ENCODE results near the gene ZC3HAV1.
A peak's percentile ranks its signal among the peaks of the same experiment; 100 is the strongest.
"Not testable (repeated sequence)": the region's sequence is repeated elsewhere in the genome, so short reads cannot be mapped to it uniquely, and the experiment has no call there.

ZC3HAV1 gene

GRCh38 chr7:139104091-139104450 lies 5.4 kb downstream of the ZC3HAV1 start:
- peaks cover 3% of the 10 kb centered on the region for H3K9me3 Mint-ChIP-seq

GRCh38 chr7:139103057-139103815 lies 6.3 kb downstream of the ZC3HAV1 start:
- H3K36me3 Mint-ChIP-seq (ENCODE audit: low read depth): peaks cover 8% of the 10 kb centered on the region
- TF ChIP-seq CTCF (IDR thresholded peaks at IDR 0.05; ENCODE audit: unreplicated experiment in 3 of 3): no peak
- no peak overlapping the region for H3K4me3 Mint-ChIP-seq
- H3K27me3 Mint-ChIP-seq (ENCODE audit: low read depth): peaks cover 18% of the 10 kb centered on the region
- peaks cover 11% of the 10 kb centered on the region for H3K4me1 Mint-ChIP-seq
- H3K9me3 Mint-ChIP-seq: peaks cover 3% of the 10 kb centered on the region
- H3K27ac Mint-ChIP-seq: no peak overlapping the region

More at GRCh38 chr7:139104091-139104450, 5.4 kb downstream of the ZC3HAV1 start:
- H3K4me3 Mint-ChIP-seq: no peak overlapping the region
- H3K27ac Mint-ChIP-seq: no peak overlapping the region
- peaks cover 12% of the 10 kb centered on the region for H3K4me1 Mint-ChIP-seq
- TF ChIP-seq CTCF (IDR thresholded peaks at IDR 0.05; ENCODE audit: unreplicated experiment in 3 of 3): no peak
- H3K36me3 Mint-ChIP-seq (ENCODE audit: low read depth): peaks cover 8% of the 10 kb centered on the region
- H3K27me3 Mint-ChIP-seq (ENCODE audit: low read depth): peaks cover 23% of the 10 kb centered on the region

- not testable (repeated sequence) for H3K36me3 Mint-ChIP-seq (ENCODE audit: low read depth); H3K4me3 Mint-ChIP-seq; H3K9me3 Mint-ChIP-seq; H3K27ac Mint-ChIP-seq; H3K4me1 Mint-ChIP-seq; H3K27me3 Mint-ChIP-seq (ENCODE audit: low read depth)
Measured at GRCh38 chr7:139101637-139102158, 7.8 kb downstream of the ZC3HAV1 start.

GRCh38 chr7:139099172-139099947 lies 10.2 kb downstream of the ZC3HAV1 start:
- H3K27ac Mint-ChIP-seq: peak overlapping the region in 1 of 3 experiments; percentile 0
- H3K36me3 Mint-ChIP-seq (ENCODE audit: low read depth): peaks cover 8% of the 10 kb centered on the region
- no peak for TF ChIP-seq CTCF (IDR thresholded peaks at IDR 0.05; ENCODE audit: unreplicated experiment in 3 of 3)
- H3K4me3 Mint-ChIP-seq: no peak overlapping the region
- no peaks in the 10 kb centered on the region for H3K27me3 Mint-ChIP-seq (ENCODE audit: low read depth)
- H3K4me1 Mint-ChIP-seq: peaks cover 8% of the 10 kb centered on the region
- peaks cover 3% of the 10 kb centered on the region for H3K9me3 Mint-ChIP-seq

GRCh38 chr7:139095194-139095659 lies 14.3 kb downstream of the ZC3HAV1 start:
- peaks cover 4% of the 10 kb centered on the region for H3K36me3 Mint-ChIP-seq (ENCODE audit: low read depth)
- H3K4me1 Mint-ChIP-seq: peaks cover 10% of the 10 kb centered on the region
- H3K27ac Mint-ChIP-seq: no peak overlapping the region
- no peaks in the 10 kb centered on the region for H3K9me3 Mint-ChIP-seq
- H3K27me3 Mint-ChIP-seq (ENCODE audit: low read depth): no peaks in the 10 kb centered on the region
- no peak for TF ChIP-seq CTCF (IDR thresholded peaks at IDR 0.05; ENCODE audit: unreplicated experiment in 3 of 3)
- no peak overlapping the region for H3K4me3 Mint-ChIP-seq

GRCh38 chr7:139094596-139094995 lies 14.9 kb downstream of the ZC3HAV1 start:
- H3K9me3 Mint-ChIP-seq: no peaks in the 10 kb centered on the region
- no peak overlapping the region for H3K4me3 Mint-ChIP-seq
- no peak for TF ChIP-seq CTCF (IDR thresholded peaks at IDR 0.05; ENCODE audit: unreplicated experiment in 3 of 3)
- H3K4me1 Mint-ChIP-seq: peaks cover 10% of the 10 kb centered on the region
- no peaks in the 10 kb centered on the region for H3K27me3 Mint-ChIP-seq (ENCODE audit: low read depth)
- peak overlapping the region in 1 of 3 experiments; percentile 19 for H3K27ac Mint-ChIP-seq
- peaks cover 4% of the 10 kb centered on the region for H3K36me3 Mint-ChIP-seq (ENCODE audit: low read depth)

Data from nephron (organoid).